ENCODE data around the gene NYNRIN. TPM values are rescaled to one million over a fixed set of nuclear protein-coding genes. Genes with fewer than 3 reads are reported as not detected.

The NYNRIN gene
- total RNA-seq, 1 experiment from 2014 or later = 18.7 TPM

- Histone ChIP-seq H3K4ac (ENCODE audit: low read depth, low read length) (no peak overlapping the region), H3K79me1 (ENCODE audit: insufficient read depth, low read depth, low read length, poor library complexity, severe bottlenecking) (no peaks in the 10 kb centered on the region), H2BK5ac (ENCODE audit: insufficient read length, low read length) (no peak overlapping the region), H2AK5ac (ENCODE audit: insufficient read length, low read length) (no peak overlapping the region), H3K9me3 (ENCODE audit: control insufficient read depth, low read depth, low read length) (no peaks in the 10 kb centered on the region), H3K27me3 (ENCODE audit: insufficient read depth, low read length) (no peaks in the 10 kb centered on the region; the same call in 1 of the 2 replicates), H3K14ac (ENCODE audit: insufficient read depth, low read length) (no peak overlapping the region), H3K27ac (ENCODE audit: insufficient read length, low read depth, low read length) (no peak overlapping the region), H4K20me1 (ENCODE audit: control insufficient read depth, insufficient read depth, insufficient read length) (no peaks in the 10 kb centered on the region), H2BK120ac (ENCODE audit: low read depth, low read length, poor library complexity, severe bottlenecking) (no peak overlapping the region), H2BK20ac (ENCODE audit: low read depth, low read length, poor library complexity, severe bottlenecking) (no peak overlapping the region), H2AFZ (ENCODE audit: low read length) (no peak overlapping the region), H3K56ac (ENCODE audit: insufficient read length, low read depth, low read length) (no peak overlapping the region), H3K4me1 (ENCODE audit: insufficient read depth, low read length) (no peaks in the 10 kb centered on the region), H3K18ac (ENCODE audit: insufficient read length, low read depth, low read length) (no peak overlapping the region), H4K91ac (ENCODE audit: insufficient read length, low read depth, low read length) (no peak overlapping the region), H3K4me2 (ENCODE audit: insufficient read depth, insufficient read length, low read length) (no peak overlapping the region), H3T11ph (ENCODE audit: low read length) (no peak overlapping the region), H4K8ac (replicated peaks; ENCODE audit: insufficient read length, low read depth, low read length) (no peak overlapping the region), H3K23me2 (ENCODE audit: insufficient read length, low read depth, low read length, poor library complexity, severe bottlenecking) (peaks cover 5% of the 10 kb centered on the region), H2BK12ac (ENCODE audit: insufficient read length, low read depth, low read length) (no peak overlapping the region), H3K9ac (ENCODE audit: extremely low read depth, insufficient read length, low read length) (no peak overlapping the region), H3K79me2 (ENCODE audit: insufficient read depth, low read length) (no peaks in the 10 kb centered on the region), H2BK15ac (ENCODE audit: low read depth, low read length) (no peak overlapping the region), H4K5ac (ENCODE audit: insufficient read length, low read depth, low read length) (no peak overlapping the region), H3K23ac (ENCODE audit: insufficient read length, low read depth, low read length) (no peak overlapping the region)
- H3K36me3 Mint-ChIP-seq (ENCODE audit: insufficient read depth in 1 of 3, low read depth in 3 of 3) = no peaks in the 10 kb centered on the region
- no peaks in the 10 kb centered on the region for H3K9me3 Mint-ChIP-seq
- whole genome bisulfite sequencing (ENCODE audit: extremely low coverage, insufficient read length, low lambda C conversion rate) = no CpG with 5 or more reads among the region's 2 CpGs
- peaks cover 9 to 12% of the 10 kb centered on the region in 2 experiments for H3K4me1 Mint-ChIP-seq
- no peak overlapping the region for H3K4me3 Mint-ChIP-seq
- no peak for TF ChIP-seq CTCF (conservative IDR thresholded peaks at IDR 0.05)
- H3K27ac Mint-ChIP-seq = no peak overlapping the region
- peaks cover 64% of the 10 kb centered on the region for H3K27me3 Mint-ChIP-seq (ENCODE audit: low read depth)
- no peak for DNase-seq
These were observed 37.5 kb upstream of the NYNRIN start for GRCh38 chr14:24361326-24361725.
